ENCODE data around the gene RAPGEF1. TPM values are rescaled to one million over a fixed set of nuclear protein-coding genes. Genes with fewer than 3 reads are reported as not detected.

RAPGEF1 gene
- total and polyA plus RNA-seq, 10 donors, result 16.9 to 137 (median 104) TPM

DNA sequence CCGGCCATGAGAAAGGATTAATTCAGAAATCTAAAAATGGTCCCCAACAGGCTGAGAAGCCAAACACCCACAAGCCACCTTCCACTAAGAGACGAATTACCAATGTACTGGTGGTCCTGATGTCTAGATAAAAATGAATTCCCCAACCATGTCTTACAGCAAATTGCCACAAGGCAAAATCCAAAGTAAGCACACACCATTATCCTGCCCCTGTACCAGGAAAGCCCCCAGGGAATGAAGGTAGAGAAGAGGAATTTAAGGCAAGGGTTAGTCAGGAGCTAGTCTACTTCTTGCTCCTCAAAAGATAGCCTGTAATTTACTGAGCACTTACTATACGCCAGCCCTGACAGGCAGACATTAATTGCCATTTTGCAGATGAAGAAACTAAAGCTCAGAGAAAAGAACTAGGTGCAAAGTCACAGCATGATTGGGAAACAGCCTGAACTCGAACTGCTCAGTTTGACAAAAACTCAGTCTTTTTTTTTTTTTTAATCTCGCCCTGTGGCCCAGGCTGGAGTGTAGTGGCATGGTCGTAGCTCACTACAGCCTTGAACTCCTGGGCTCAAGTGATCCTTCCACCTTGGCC is 64.3 kb downstream of the RAPGEF1 start:
- TF ChIP-seq POLR2A (IDR thresholded peaks at IDR 0.05) (no peak), POLR2AphosphoS5 (IDR thresholded peaks at IDR 0.05) (no peak)
- TF ChIP-seq, protein P1, sequence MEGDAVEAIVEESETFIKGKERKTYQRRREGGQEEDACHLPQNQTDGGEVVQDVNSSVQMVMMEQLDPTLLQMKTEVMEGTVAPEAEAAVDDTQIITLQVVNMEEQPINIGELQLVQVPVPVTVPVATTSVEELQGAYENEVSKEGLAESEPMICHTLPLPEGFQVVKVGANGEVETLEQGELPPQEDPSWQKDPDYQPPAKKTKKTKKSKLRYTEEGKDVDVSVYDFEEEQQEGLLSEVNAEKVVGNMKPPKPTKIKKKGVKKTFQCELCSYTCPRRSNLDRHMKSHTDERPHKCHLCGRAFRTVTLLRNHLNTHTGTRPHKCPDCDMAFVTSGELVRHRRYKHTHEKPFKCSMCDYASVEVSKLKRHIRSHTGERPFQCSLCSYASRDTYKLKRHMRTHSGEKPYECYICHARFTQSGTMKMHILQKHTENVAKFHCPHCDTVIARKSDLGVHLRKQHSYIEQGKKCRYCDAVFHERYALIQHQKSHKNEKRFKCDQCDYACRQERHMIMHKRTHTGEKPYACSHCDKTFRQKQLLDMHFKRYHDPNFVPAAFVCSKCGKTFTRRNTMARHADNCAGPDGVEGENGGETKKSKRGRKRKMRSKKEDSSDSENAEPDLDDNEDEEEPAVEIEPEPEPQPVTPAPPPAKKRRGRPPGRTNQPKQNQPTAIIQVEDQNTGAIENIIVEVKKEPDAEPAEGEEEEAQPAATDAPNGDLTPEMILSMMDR (IDR thresholded peaks at IDR 0.05 in 8 of 11, conservative IDR thresholded peaks at IDR 0.05 in 3 of 11), result no peak
- H3K4me1 ChIP-seq, result peaks cover 47 to 100% (median 98%) of the 10 kb centered on the region in 6 donors
- H3K9me3 ChIP-seq, result no peaks in the 10 kb centered on the region
- H3K4me3 ChIP-seq, result peak overlapping the region in 4 of 8 donors; percentile 5 to 63 (median 17)
- WGBS, 5 donors, result 64 to 80% (median 67%) methylated on average over 6 of the region's 6 CpGs
- H3K27me3 ChIP-seq (replicated peaks in 1 of 7), result no peaks in the 10 kb centered on the region
- peak overlapping the region; percentile 62 to 95 (median 86) for H3K27ac ChIP-seq
- DNase-seq, result no peak
- H3K36me3 ChIP-seq, result peaks cover 0 to 3% (median 0%) of the 10 kb centered on the region in 6 donors
- intact Hi-C loops (cut with DNase I; ENCODE audit: low total_unique reads), result loop anchor here (10.0 kb wide), 1 partner anchor 59 kb away; no protein-coding TSS in a partner anchor

DNA sequence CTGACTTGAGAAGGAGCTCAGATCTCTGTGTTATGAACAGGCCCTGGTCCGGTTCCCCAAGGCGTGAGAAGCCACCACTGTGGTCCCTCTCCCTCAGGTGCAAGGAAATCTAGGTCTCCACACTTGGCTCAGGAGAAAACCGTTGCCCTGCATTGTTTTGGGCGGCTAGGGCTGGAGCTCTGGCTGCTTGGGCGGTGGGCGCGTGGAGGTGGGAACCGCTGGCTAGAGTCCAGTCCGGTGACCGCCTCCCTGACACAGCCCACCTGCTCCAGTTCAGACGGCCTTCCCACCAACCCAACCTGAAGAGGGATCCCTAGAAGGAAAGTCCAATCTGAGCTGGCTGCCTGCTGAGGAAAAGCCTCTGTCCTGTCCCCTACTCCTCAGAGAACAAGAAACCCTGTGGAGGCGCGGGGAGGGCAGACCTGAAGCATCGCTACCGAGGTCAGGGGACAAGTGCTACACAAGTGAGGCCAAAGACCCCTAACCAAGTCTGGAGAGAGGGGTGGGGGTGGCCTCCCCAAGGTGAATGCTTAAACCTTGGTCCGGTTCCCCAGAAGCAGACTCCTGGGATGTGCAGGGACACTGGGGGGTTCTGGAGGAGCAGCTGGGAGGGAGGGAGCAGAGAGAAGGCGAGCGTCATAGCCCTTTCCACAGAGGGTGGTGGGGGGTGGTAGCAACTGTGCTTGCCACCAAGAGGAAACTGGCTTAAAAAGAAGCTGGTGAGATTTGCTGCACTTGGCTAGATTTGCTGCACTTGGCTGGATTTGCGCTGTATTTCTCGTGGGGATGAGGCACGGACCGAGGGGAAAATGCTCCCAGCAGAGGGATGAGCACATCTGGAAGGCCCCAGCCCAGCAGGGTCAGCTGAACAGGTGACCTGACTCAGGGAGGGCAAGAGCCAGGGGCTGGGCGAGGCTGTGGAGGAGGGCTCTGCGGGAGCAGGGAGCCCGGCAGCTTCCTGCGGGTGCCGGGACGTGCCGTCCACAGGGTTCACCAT is 65.2 kb downstream of the RAPGEF1 start:
- intact Hi-C loops (cut with DNase I; ENCODE audit: low total_unique reads), result loop anchor here (10.0 kb wide), 1 partner anchor 60 kb away; no protein-coding TSS in a partner anchor
- H3K4me3 ChIP-seq, result peak overlapping the region in 4 of 8 donors; percentile 5 to 63 (median 17)
- DNase-seq, result peak; percentile 78
- peaks cover 0 to 3% (median 0%) of the 10 kb centered on the region in 6 donors for H3K36me3 ChIP-seq
- H3K4me1 ChIP-seq, result peaks cover 55 to 100% (median 99%) of the 10 kb centered on the region in 6 donors
- peak in 2 of 3 donors; percentile 47 to 60 for TF ChIP-seq POLR2AphosphoS5 (IDR thresholded peaks at IDR 0.05)
- TF ChIP-seq, protein P1 (IDR thresholded peaks at IDR 0.05 in 8 of 11, conservative IDR thresholded peaks at IDR 0.05 in 3 of 11), result no peak
- WGBS, 5 donors, result 82 to 87% (median 87%) methylated on average over 25 to 29 of the region's 29 CpGs
- H3K27ac ChIP-seq, result peak overlapping the region; percentile 62 to 95 (median 86)
- no peaks in the 10 kb centered on the region for H3K27me3 ChIP-seq (replicated peaks in 1 of 7)
- H3K9me3 ChIP-seq, result no peaks in the 10 kb centered on the region

DNA sequence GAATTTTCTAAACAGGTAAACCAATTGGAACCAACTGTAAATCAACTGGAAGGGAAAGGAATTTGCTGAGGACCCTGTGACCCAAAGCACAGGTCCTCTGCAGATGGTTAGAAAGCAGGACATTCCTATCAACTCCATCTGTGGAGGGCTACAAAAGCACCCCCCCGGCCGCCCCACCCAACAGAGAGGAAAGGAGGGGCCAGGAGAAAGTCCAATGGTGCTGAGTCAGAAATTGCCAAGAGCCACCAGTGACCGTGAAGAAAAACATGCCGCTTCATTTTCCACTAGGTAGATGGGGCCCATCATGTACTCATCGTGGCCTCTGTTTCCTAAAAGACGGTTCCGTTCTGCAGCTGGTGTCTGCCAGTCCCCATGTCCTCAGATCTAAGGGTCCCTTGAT is 66.3 kb downstream of the RAPGEF1 start:
- Histone ChIP-seq H3K36me3 (peaks cover 0 to 3% (median 0%) of the 10 kb centered on the region in 6 donors), H3K4me1 (peaks cover 57 to 100% (median 99%) of the 10 kb centered on the region in 6 donors), H3K9me3 (no peaks in the 10 kb centered on the region), H3K4me3 (peak overlapping the region in 1 of 8 donors; percentile 63), H3K27me3 (replicated peaks in 1 of 7) (no peaks in the 10 kb centered on the region), H3K27ac (peak overlapping the region in 4 of 8 donors; percentile 85 to 95 (median 90))
- WGBS, 5 donors, result 63 to 88% (median 75%) methylated on average over 7 of the region's 7 CpGs
- intact Hi-C loops (cut with DNase I; ENCODE audit: low total_unique reads), result loop anchor here (10.0 kb wide), 1 partner anchor 61 kb away; no protein-coding TSS in a partner anchor
- DNase-seq, result no peak
- peak in 1 of 3 donors; percentile 8 for TF ChIP-seq POLR2AphosphoS5 (IDR thresholded peaks at IDR 0.05)
- TF ChIP-seq, protein P1 (IDR thresholded peaks at IDR 0.05 in 8 of 11, conservative IDR thresholded peaks at IDR 0.05 in 3 of 11), result no peak

Data from spleen (tissue), 11 donors.